NCI-H345 treated with DMSO at 0.1 percent for 48 hours (cell line): ENCODE results near the gene ATP6AP1.
"Not testable (repeated sequence)": the region's sequence is repeated elsewhere in the genome, so short reads cannot be mapped to it uniquely, and the experiment has no call there.

Experiments
- DNase-seq: peaks from one replicate; lab custom pipeline; 2025; ENCODE audit not compliant: unreplicated experiment; lab: John Stamatoyannopoulos, UW

The ATP6AP1 gene

GRCh38 chrX:154428176-154429171 lies at the start of gene ATP6AP1:
Gene ATP6AP1, plus strand, starts transcription at chrX:154428677. Its CDS starts 16 bp downstream, at chrX:154428693.
- peak; percentile 76 for DNase-seq

GRCh38 chrX:154378799-154379568 lies 49.5 kb upstream of the ATP6AP1 start, which contains the start of gene EMD:
Gene EMD, plus strand, starts transcription at chrX:154379295. Its CDS starts 190 bp downstream, at chrX:154379485.
- DNase-seq = peak; percentile 93

- DNase-seq = no peak
Measured at GRCh38 chrX:154379569-154379951, 48.9 kb upstream of the ATP6AP1 start.

- DNase-seq = no peak
Measured at GRCh38 chrX:154380153-154380552, 48.3 kb upstream of the ATP6AP1 start.

- no peak for DNase-seq
Measured at GRCh38 chrX:154380787-154381186, 47.7 kb upstream of the ATP6AP1 start.

GRCh38 chrX:154381271-154381670 lies 47.2 kb upstream of the ATP6AP1 start:
- no peak for DNase-seq

GRCh38 chrX:154382483-154383069 lies 45.9 kb upstream of the ATP6AP1 start:
- DNase-seq = no peak

- DNase-seq = no peak
Measured at GRCh38 chrX:154383359-154384283, 44.9 kb upstream of the ATP6AP1 start.

- DNase-seq = no peak
Measured at GRCh38 chrX:154384284-154384892, 44.1 kb upstream of the ATP6AP1 start.

GRCh38 chrX:154388094-154388493 lies 40.4 kb upstream of the ATP6AP1 start:
- DNase-seq = not testable (repeated sequence)

GRCh38 chrX:154388649-154389048 lies 39.8 kb upstream of the ATP6AP1 start:
- not testable (repeated sequence) for DNase-seq

- DNase-seq = not testable (repeated sequence)
Measured at GRCh38 chrX:154389812-154390747, 38.4 kb upstream of the ATP6AP1 start.

GRCh38 chrX:154396363-154396762 lies 32.1 kb upstream of the ATP6AP1 start:
- not testable (repeated sequence) for DNase-seq

GRCh38 chrX:154396973-154397887 lies 31.2 kb upstream of the ATP6AP1 start:
- no peak for DNase-seq

- peak; percentile 92 for DNase-seq
Measured at GRCh38 chrX:154397888-154398667, 30.4 kb upstream of the ATP6AP1 start, which contains the start of gene RPL10. Gene RPL10, plus strand, starts transcription at chrX:154398377. Its CDS starts 143 bp downstream, at chrX:154398520.

- peak; percentile 47 for DNase-seq
Measured at GRCh38 chrX:154398668-154399526, 29.6 kb upstream of the ATP6AP1 start.
